Natural killer cell (primary cell): ENCODE data around the gene S100A14. TPM values are rescaled to one million over a fixed set of nuclear protein-coding genes. Genes with fewer than 3 reads are reported as not detected.
"Not testable (repeated sequence)": the region's sequence is repeated elsewhere in the genome, so short reads cannot be mapped to it uniquely, and the experiment has no call there.

Experiments
- ATAC-seq, 3 donors: fragments of 150-1000 bp in 2 of 3; fragments of 200-7000 bp in 1 of 3; cut with Tn5 transposase; 1 replicate in 1 of 3; 2 replicates in 2 of 3; pipeline ENCODE4 v1.10.0; 2021; ENCODE audit warnings: mild to moderate bottlenecking in 2 of 3, moderate library complexity in 2 of 3
- DNase-seq, 2 donors: peaks; one replicate each; pipeline versions ENCODE4 v3.0.0 to v3.0.0-alpha.2; 2013 to 2021; ENCODE audit warnings: mixed read lengths in 1 of 2
- H3K27ac ChIP-seq: one replicate; pipeline ENCODE4 v1.5.1; 2013; ENCODE audit warnings: mild to moderate bottlenecking, low read length
- H3K27me3 ChIP-seq: one replicate; pipeline ENCODE4 v1.6.1; 2013; ENCODE audit warnings: low read length; ENCODE audit not compliant: control insufficient read depth, insufficient read depth
- H3K36me3 ChIP-seq: one replicate; pipeline ENCODE4 v1.6.1; 2013; ENCODE audit warnings: low read length; ENCODE audit not compliant: control insufficient read depth, insufficient read depth
- H3K4me1 ChIP-seq: one replicate; pipeline ENCODE4 v1.6.1; 2013; ENCODE audit warnings: low read length; ENCODE audit not compliant: control insufficient read depth, insufficient read depth
- H3K4me3 ChIP-seq: one replicate; pipeline ENCODE4 v1.5.1; 2013; ENCODE audit warnings: low read length
- H3K9me3 ChIP-seq: one replicate; pipeline ENCODE4 v1.6.1; 2013; ENCODE audit warnings: low read length; ENCODE audit not compliant: control insufficient read depth, insufficient read depth
- H3K27ac Mint-ChIP-seq, 2 donors: one replicate each; pipeline ENCODE4 v1.8.0; 2022; ENCODE audit warnings: mild to moderate bottlenecking in 2 of 2, mixed read lengths in 2 of 2, moderate library complexity in 1 of 2
- H3K27me3 Mint-ChIP-seq, 2 donors: one replicate each; pipeline ENCODE4 v1.8.0; 2022; ENCODE audit warnings: low read depth in 2 of 2, mixed read lengths in 2 of 2
- H3K36me3 Mint-ChIP-seq: one replicate; pipeline ENCODE4 v1.8.0; 2022; ENCODE audit warnings: mixed read lengths
- H3K4me1 Mint-ChIP-seq, 2 donors: one replicate each; pipeline ENCODE4 v1.8.0; 2022; ENCODE audit warnings: mixed read lengths in 2 of 2
- H3K4me3 Mint-ChIP-seq: one replicate; pipeline ENCODE4 v1.8.0; 2022; ENCODE audit warnings: mild to moderate bottlenecking, moderate library complexity, mixed read lengths
- H3K9me3 Mint-ChIP-seq, 2 donors: one replicate each; pipeline ENCODE4 v1.8.0; 2022; ENCODE audit warnings: mixed read lengths in 2 of 2
- WGBS: methylation state at CpG from one replicate; pipeline ENCODE4 v1.1.7; 2013; ENCODE audit warnings: missing lambda C conversion rate; ENCODE audit not compliant: insufficient coverage; 5-methylcytosine and 5-hydroxymethylcytosine counted together
- intact Hi-C: fragments of 100-400 bp; cut with micrococcal nuclease; formaldehyde crosslinking; loops from one replicate; pipeline ENCODE4 v1.14.2; 2022
- total RNA-seq, 4 donors: library from RNA; stranded (reverse); fragments of 120-200 nt in 1 of 4; gene quantifications; one replicate each; pipeline versions ENCODE4 v1.2.3 to v1.2.4, GENCODE V29; 2013 to 2022
- TF ChIP-seq, protein P1 (sequence below): fragments of 200-600 bp; IDR thresholded peaks from one replicate; pipeline ENCODE4 v1.8.0; 2022; ENCODE audit warnings: antibody characterized with exemption

The S100A14 gene
- total RNA-seq, 3 donors from 2014 or later (not counting 1 experiment from before 2014, with no cell fraction given), result not detected

DNA sequence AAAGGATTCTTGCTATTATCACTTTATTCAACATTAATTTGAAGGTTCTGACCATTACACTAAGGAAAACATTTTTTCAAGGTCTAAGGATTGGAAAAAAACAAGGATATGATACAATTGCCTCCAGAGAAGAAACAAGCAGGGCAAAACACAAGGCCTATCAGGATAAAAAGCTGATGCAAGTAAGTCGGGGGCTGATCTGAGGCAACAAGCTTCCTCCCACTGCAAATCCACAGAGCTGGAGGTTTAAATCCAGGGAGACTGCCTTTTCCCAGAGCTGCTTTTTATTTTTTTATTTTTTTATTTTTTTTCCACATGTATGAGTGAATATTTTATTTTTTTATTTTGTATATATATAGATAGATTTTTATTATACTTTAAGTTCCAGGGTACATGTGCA is 31.1 kb downstream of the S100A14 start:
- Histone ChIP-seq H3K27ac (no peak overlapping the region), H3K9me3 (no peaks in the 10 kb centered on the region), H3K27me3 (no peaks in the 10 kb centered on the region), H3K4me1 (no peaks in the 10 kb centered on the region), H3K4me3 (no peak overlapping the region), H3K36me3 (no peaks in the 10 kb centered on the region)
- ATAC-seq (no peak), DNase-seq (no peak)
- TF ChIP-seq, protein P1, sequence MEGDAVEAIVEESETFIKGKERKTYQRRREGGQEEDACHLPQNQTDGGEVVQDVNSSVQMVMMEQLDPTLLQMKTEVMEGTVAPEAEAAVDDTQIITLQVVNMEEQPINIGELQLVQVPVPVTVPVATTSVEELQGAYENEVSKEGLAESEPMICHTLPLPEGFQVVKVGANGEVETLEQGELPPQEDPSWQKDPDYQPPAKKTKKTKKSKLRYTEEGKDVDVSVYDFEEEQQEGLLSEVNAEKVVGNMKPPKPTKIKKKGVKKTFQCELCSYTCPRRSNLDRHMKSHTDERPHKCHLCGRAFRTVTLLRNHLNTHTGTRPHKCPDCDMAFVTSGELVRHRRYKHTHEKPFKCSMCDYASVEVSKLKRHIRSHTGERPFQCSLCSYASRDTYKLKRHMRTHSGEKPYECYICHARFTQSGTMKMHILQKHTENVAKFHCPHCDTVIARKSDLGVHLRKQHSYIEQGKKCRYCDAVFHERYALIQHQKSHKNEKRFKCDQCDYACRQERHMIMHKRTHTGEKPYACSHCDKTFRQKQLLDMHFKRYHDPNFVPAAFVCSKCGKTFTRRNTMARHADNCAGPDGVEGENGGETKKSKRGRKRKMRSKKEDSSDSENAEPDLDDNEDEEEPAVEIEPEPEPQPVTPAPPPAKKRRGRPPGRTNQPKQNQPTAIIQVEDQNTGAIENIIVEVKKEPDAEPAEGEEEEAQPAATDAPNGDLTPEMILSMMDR, result no peak
- H3K4me1 Mint-ChIP-seq, result no peaks in the 10 kb centered on the region
- no peaks in the 10 kb centered on the region for H3K36me3 Mint-ChIP-seq
- H3K27me3 Mint-ChIP-seq, result peaks cover 17 to 19% of the 10 kb centered on the region in 2 donors
- WGBS, result 100% methylated on average over 1 of the region's 1 CpG
- H3K4me3 Mint-ChIP-seq, result no peak overlapping the region
- intact Hi-C loops, result no loop called here
- H3K9me3 Mint-ChIP-seq, result no peaks in the 10 kb centered on the region
- H3K27ac Mint-ChIP-seq, result no peak overlapping the region

DNA sequence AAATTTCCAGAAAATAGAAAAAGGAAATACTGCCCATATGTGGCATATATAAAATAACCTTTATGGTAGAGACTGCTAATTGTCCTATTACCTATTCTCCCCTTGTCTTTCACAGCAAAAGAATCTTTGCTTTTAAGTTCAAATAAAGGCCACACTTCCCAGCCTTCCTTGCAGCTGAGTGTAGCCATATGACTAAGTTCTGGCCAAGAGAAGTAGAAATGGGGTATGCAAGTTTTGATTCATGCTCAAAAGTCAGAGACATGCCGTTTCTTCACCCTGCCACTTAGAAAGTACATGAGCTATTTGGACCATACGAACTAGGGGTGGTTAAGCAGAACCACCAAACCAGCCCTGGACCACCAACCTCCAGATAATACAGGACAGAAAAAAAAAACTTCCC is 32.1 kb downstream of the S100A14 start:
- no peak for DNase-seq
- TF ChIP-seq, protein P1, result no peak
- Histone ChIP-seq H3K9me3 (no peaks in the 10 kb centered on the region), H3K27ac (no peak overlapping the region), H3K27me3 (no peaks in the 10 kb centered on the region), H3K36me3 (no peaks in the 10 kb centered on the region), H3K4me3 (no peak overlapping the region), H3K4me1 (no peaks in the 10 kb centered on the region)
- Mint-ChIP-seq H3K4me1 (no peaks in the 10 kb centered on the region), H3K36me3 (no peaks in the 10 kb centered on the region), H3K9me3 (no peaks in the 10 kb centered on the region), H3K27ac (no peak overlapping the region), H3K4me3 (no peak overlapping the region), H3K27me3 (peaks cover 21 to 22% of the 10 kb centered on the region in 2 donors)
- no peak for ATAC-seq
- 66% methylated on average over 2 of the region's 2 CpGs for WGBS
- intact Hi-C loops, result no loop called here

DNA sequence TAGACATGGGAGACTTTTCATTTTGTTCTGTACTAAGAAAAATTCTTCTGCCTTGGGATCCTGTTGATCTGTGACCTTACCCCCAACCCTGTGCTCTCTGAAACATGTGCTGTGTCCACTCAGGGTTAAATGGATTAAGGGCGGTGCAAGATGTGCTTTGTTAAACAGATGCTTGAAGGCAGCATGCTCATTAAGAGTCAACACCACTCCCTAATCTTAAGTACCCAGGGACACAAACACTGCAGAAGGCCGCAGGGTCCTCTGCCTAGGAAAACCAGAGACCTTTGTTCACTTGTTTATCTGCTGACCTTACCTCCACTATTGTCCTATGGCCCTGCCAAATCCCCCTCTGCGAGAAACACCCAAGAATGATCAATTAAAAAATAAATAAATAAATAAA is 32.6 kb downstream of the S100A14 start:
- peaks cover 21 to 24% of the 10 kb centered on the region in 2 donors for H3K27me3 Mint-ChIP-seq
- H3K36me3 ChIP-seq, H3K27ac ChIP-seq, H3K9me3 Mint-ChIP-seq, H3K27ac Mint-ChIP-seq, DNase-seq, H3K36me3 Mint-ChIP-seq, H3K4me1 ChIP-seq, intact Hi-C loops, H3K27me3 ChIP-seq, H3K4me3 ChIP-seq, ATAC-seq, H3K4me3 Mint-ChIP-seq, H3K4me1 Mint-ChIP-seq, H3K9me3 ChIP-seq: not testable (repeated sequence)
- 83% methylated on average over 1 of the region's 3 CpGs for WGBS

DNA sequence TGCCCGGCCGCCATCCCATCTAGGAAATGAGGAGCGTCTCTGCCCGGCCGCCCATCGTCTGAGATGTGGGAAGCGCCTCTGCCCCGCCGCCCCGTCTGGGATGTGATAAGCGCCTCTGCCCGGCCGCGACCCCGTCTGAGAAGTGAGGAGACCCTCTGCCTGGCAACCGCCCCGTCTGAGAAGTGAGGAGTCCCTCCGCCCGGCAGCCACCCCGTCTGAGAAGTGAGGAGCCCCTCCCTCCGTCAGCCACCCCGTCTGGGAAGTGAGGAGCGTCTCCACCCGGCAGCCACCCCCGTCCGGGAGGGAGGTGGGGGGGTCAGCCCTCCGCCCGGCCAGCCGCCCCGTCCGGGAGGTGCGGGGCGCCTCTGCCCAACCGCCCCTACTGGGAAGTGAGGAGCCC is 33.3 kb downstream of the S100A14 start:
- 93% methylated on average over 26 of the region's 34 CpGs for WGBS
- ATAC-seq, H3K36me3 ChIP-seq, H3K9me3 ChIP-seq, H3K4me1 Mint-ChIP-seq, intact Hi-C loops, H3K4me3 ChIP-seq, H3K27ac ChIP-seq, H3K27me3 ChIP-seq, H3K9me3 Mint-ChIP-seq, DNase-seq, H3K4me3 Mint-ChIP-seq, H3K36me3 Mint-ChIP-seq, H3K4me1 ChIP-seq, H3K27ac Mint-ChIP-seq: not testable (repeated sequence)
- H3K27me3 Mint-ChIP-seq, result peaks cover 23 to 30% of the 10 kb centered on the region in 2 donors

DNA sequence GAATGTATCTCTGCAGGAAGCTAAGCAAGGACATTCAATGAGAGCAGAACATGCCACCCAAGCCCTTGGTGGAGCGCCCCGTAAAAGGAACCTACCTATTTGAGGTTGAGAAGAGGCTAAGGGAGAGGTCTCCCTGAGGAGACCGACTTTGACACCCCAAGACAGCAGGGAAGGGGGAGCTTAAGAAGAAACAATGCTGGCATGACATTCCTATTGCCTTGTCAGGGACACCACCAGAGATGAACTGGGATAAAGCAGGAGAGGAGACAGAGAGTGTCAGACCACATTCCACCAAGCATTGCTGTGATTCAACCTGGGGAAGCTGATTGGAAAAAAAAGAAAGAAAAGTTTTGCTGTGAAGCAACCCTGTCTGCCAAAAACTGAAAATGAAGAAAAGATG is 37.2 kb downstream of the S100A14 start:
- H3K4me3 ChIP-seq, result no peak overlapping the region
- intact Hi-C loops, result no loop called here
- H3K9me3 ChIP-seq, result no peaks in the 10 kb centered on the region
- no peaks in the 10 kb centered on the region for H3K36me3 ChIP-seq
- H3K4me1 Mint-ChIP-seq, result no peaks in the 10 kb centered on the region
- H3K27ac Mint-ChIP-seq, result no peak overlapping the region
- H3K4me3 Mint-ChIP-seq, result no peak overlapping the region
- WGBS, result 81% methylated on average over 3 of the region's 3 CpGs
- H3K27ac ChIP-seq, result no peak overlapping the region
- no peaks in the 10 kb centered on the region for H3K36me3 Mint-ChIP-seq
- no peaks in the 10 kb centered on the region for H3K9me3 Mint-ChIP-seq
- H3K27me3 Mint-ChIP-seq, result peaks cover 19 to 27% of the 10 kb centered on the region in 2 donors
- TF ChIP-seq, protein P1, result no peak
- DNase-seq (no peak), ATAC-seq (no peak)
- H3K27me3 ChIP-seq, result peaks cover 2% of the 10 kb centered on the region
- no peaks in the 10 kb centered on the region for H3K4me1 ChIP-seq
